Measurements from ENCODE around the gene JOSD2. TPM values are rescaled to one million over a fixed set of nuclear protein-coding genes. Genes with fewer than 3 reads are reported as not detected.

The JOSD2 gene
- total and polyA plus RNA-seq, 2 of the 4 experiments (the other 2 are of a cell fraction), result 12.2 to 54.1 TPM

- intact Hi-C loops (cut with micrococcal nuclease) (no loop called here), dilution Hi-C loops (cut with HindIII; ENCODE audit: low sequenced_read_pairs, unreplicated experiment) (no loop called here), in situ Hi-C loops (cut with MboI; ENCODE audit: low sequenced_read_pairs) (no loop called here)
- H2BK15ac ChIP-seq (ENCODE audit: low read depth, low read length), result no peak overlapping the region
- no peak overlapping the region for H4K5ac ChIP-seq (ENCODE audit: low read depth, low read length)
- 100% methylated on average over 3 of the region's 27 CpGs; no CpG with 5 or more reads in 1 of the 2 experiments for WGBS, 2 experiments (ENCODE audit: extremely low coverage in 2 of 2, insufficient read length in 1 of 2)
- H3K9me1 ChIP-seq (ENCODE audit: insufficient read depth, low read length), result peaks cover 5% of the 10 kb centered on the region; the same call in 1 of the 2 replicates
- H4K20me1 ChIP-seq (ENCODE audit: insufficient read depth, low read length), result peaks cover 12% of the 10 kb centered on the region
- BruUV-seq (replicated peaks), result no TSS peak
- H2BK120ac ChIP-seq (ENCODE audit: low read depth, low read length), result no peak overlapping the region
- ATAC-seq (ENCODE audit: low read depth) (no peak), DNase-seq (no peak)
- no peak overlapping the region for H3K4me3 ChIP-seq (ENCODE audit: insufficient read depth, low read depth, low read length)
- H3K56ac ChIP-seq (ENCODE audit: extremely low read depth, insufficient read depth, low read length), result no peak overlapping the region
- TF ChIP-seq RFX5 (IDR thresholded peaks at IDR 0.05; ENCODE audit: low read depth, low read length) (no peak), RCOR1 (IDR thresholded peaks at IDR 0.05; ENCODE audit: insufficient replicate concordance, low read length) (no peak), CHD1 (IDR thresholded peaks at IDR 0.05; ENCODE audit: low read depth, low read length) (no peak), CEBPB (IDR thresholded peaks at IDR 0.05; ENCODE audit: low read depth, low read length) (no peak), POLR2A (IDR thresholded peaks at IDR 0.05; ENCODE audit: low read depth, low read length) (no peak), BHLHE40 (IDR thresholded peaks at IDR 0.05; ENCODE audit: low read depth, low read length) (no peak)
- H3K9me3 ChIP-seq (ENCODE audit: control insufficient read depth, insufficient read depth, low read length), result no peaks in the 10 kb centered on the region
- H2BK20ac ChIP-seq (ENCODE audit: low read depth, low read length), result no peak overlapping the region
- CTCF ChIA-PET, result no interaction called here
- no peak overlapping the region for H3K4ac ChIP-seq (ENCODE audit: low read depth, low read length)
- no peak overlapping the region for H2AK5ac ChIP-seq (ENCODE audit: low read depth, low read length)
- H4K91ac ChIP-seq (ENCODE audit: insufficient read depth, low read depth, low read length), result no peak overlapping the region
- no peak overlapping the region for H2BK5ac ChIP-seq (ENCODE audit: low read depth, low read length, poor library complexity, severe bottlenecking)
- H3K18ac ChIP-seq (ENCODE audit: low read depth, low read length), result no peak overlapping the region
- H3K4me2 ChIP-seq (ENCODE audit: low read depth, low read length), result no peak overlapping the region
- POLR2A ChIA-PET (ENCODE audit: unreplicated experiment), result no interaction called here
- H4K8ac ChIP-seq (ENCODE audit: low read depth in 2 of 2, low read length in 2 of 2), result no peak overlapping the region
- H3K36me3 ChIP-seq (ENCODE audit: control insufficient read depth, insufficient read depth, low read length), result peaks cover 26% of the 10 kb centered on the region
- peak overlapping the region; percentile 23 for H2AFZ ChIP-seq (replicated peaks; ENCODE audit: low read length, poor library complexity)
- H3K23ac ChIP-seq (ENCODE audit: low read depth, low read length), result no peak overlapping the region
- no peak overlapping the region for H3K9ac ChIP-seq (ENCODE audit: low read depth, low read length)
- peaks cover 16 to 27% of the 10 kb centered on the region in 2 experiments for H3K79me1 ChIP-seq (ENCODE audit: low read depth in 1 of 2, low read length in 2 of 2)
- H3K14ac ChIP-seq (replicated peaks; ENCODE audit: low read depth, low read length), result no peak overlapping the region
- H3K27ac ChIP-seq (ENCODE audit: insufficient read depth, low read length), result no peak overlapping the region
- H3K27me3 ChIP-seq (ENCODE audit: control insufficient read depth, insufficient read depth, low read length), result no peaks in the 10 kb centered on the region
- H2AK9ac ChIP-seq (replicated peaks; ENCODE audit: low read depth, low read length, poor library complexity), result no peak overlapping the region
- H3K4me1 ChIP-seq (ENCODE audit: control insufficient read depth, insufficient read depth, low read length), result 0 out of 2 replicates have a peak, but pooled peaks cover 2% of the 10 kb centered on the region
Observed at GRCh38 chr19:50481351-50482149, 29.4 kb downstream of the JOSD2 start.

All from IMR-90 (cell line).